Astrocyte (in vitro differentiated cells and primary cell): ENCODE measurements around the gene ZBTB7C. TPM values are rescaled to one million over a fixed set of nuclear protein-coding genes. Genes with fewer than 3 reads are reported as not detected.

Source experiments
- DNase-seq: peaks from one replicate; pipeline ENCODE4 v3.0.0-alpha.2; 2010; ENCODE audit warnings: low read depth
- FAIRE-seq: peaks from 2 replicates; lab custom pipeline; 2011; peaks lifted over from hg19 to GRCh38; lab: Jason Lieb, UNC
- H2AFZ ChIP-seq: 2 replicates; pipeline ENCODE4 v1.6.0; 2012; ENCODE audit warnings: low read depth, low read length, inconsistent platforms
- H3K27ac ChIP-seq: 2 replicates; pipeline ENCODE4 v1.5.1; 2011; ENCODE audit warnings: low read depth, low read length, inconsistent platforms
- H3K27me3 ChIP-seq: 2 replicates; pipeline ENCODE4 v1.6.0; 2011; ENCODE audit warnings: low read length, inconsistent platforms; ENCODE audit not compliant: insufficient read depth
- H3K36me3 ChIP-seq: 2 replicates; pipeline ENCODE4 v1.5.1; 2011; ENCODE audit warnings: low read length, inconsistent platforms; ENCODE audit not compliant: insufficient read depth
- H3K4me1 ChIP-seq: 2 replicates; pipeline ENCODE4 v1.5.1; 2011; ENCODE audit warnings: low read length, inconsistent platforms; ENCODE audit not compliant: insufficient read depth
- H3K4me2 ChIP-seq: 2 replicates; pipeline ENCODE4 v1.6.0; 2012; ENCODE audit warnings: low read length, inconsistent platforms
- H3K4me3 ChIP-seq: 2 replicates; pipeline ENCODE4 v1.5.1; 2011; ENCODE audit warnings: low read depth, mild to moderate bottlenecking, low read length, inconsistent platforms; ENCODE audit not compliant: insufficient read depth
- H3K79me2 ChIP-seq: 2 replicates; pipeline ENCODE4 v1.6.0; 2012; ENCODE audit warnings: mild to moderate bottlenecking, low read length, inconsistent platforms; ENCODE audit not compliant: insufficient read depth
- H3K9ac ChIP-seq: 2 replicates; pipeline ENCODE4 v1.6.0; 2012; ENCODE audit warnings: mild to moderate bottlenecking, low read length, inconsistent platforms
- H3K9me3 ChIP-seq: 2 replicates; pipeline ENCODE4 v1.5.1; 2012; ENCODE audit warnings: low read depth, mild to moderate bottlenecking, low read length, inconsistent platforms; ENCODE audit not compliant: insufficient read depth
- H4K20me1 ChIP-seq: 2 replicates; pipeline ENCODE4 v1.6.0; 2012; ENCODE audit warnings: low read length, inconsistent platforms; ENCODE audit not compliant: insufficient read depth
- H3K27ac Mint-ChIP-seq: one replicate; pipeline ENCODE4 v1.8.0; 2021; ENCODE audit warnings: mild to moderate bottlenecking, mixed read lengths; ENCODE audit not compliant: unreplicated experiment
- H3K27me3 Mint-ChIP-seq: one replicate; pipeline ENCODE4 v1.8.0; 2021; ENCODE audit warnings: low read depth, mixed read lengths; ENCODE audit not compliant: unreplicated experiment
- H3K36me3 Mint-ChIP-seq: one replicate; pipeline ENCODE4 v1.8.0; 2021; ENCODE audit warnings: low read depth, mixed read lengths; ENCODE audit not compliant: unreplicated experiment
- H3K4me1 Mint-ChIP-seq: one replicate; pipeline ENCODE4 v1.8.0; 2021; ENCODE audit warnings: low read depth, mixed read lengths; ENCODE audit not compliant: unreplicated experiment
- H3K4me3 Mint-ChIP-seq: one replicate; pipeline ENCODE4 v1.8.0; 2021; ENCODE audit warnings: mild to moderate bottlenecking, moderate library complexity, mixed read lengths; ENCODE audit not compliant: unreplicated experiment
- H3K9me3 Mint-ChIP-seq: one replicate; pipeline ENCODE4 v1.8.0; 2021; ENCODE audit warnings: mild to moderate bottlenecking, mixed read lengths; ENCODE audit not compliant: unreplicated experiment
- CTCF ChIP-seq: IDR thresholded peaks from 2 replicates; pipeline ENCODE4 v1.5.1; 2011; ENCODE audit warnings: low read depth, mild to moderate bottlenecking, inconsistent platforms, low read length, moderate library complexity; ENCODE audit not compliant: insufficient read depth
- EZH2 ChIP-seq: IDR thresholded peaks from 2 replicates; pipeline ENCODE4 v1.6.1; 2012; ENCODE audit warnings: mild to moderate bottlenecking, low read length, inconsistent platforms; ENCODE audit not compliant: insufficient read depth
- total RNA-seq: library from RNA; stranded (reverse); gene quantifications from 2 replicates; pipeline ENCODE4 v1.2.1, GENCODE V29; 2021

The ZBTB7C gene
- total RNA-seq, 1 donor from 2014 or later, result 1.0 TPM

- Histone ChIP-seq H3K9me3 (no peaks in the 10 kb centered on the region), H3K27ac (peak overlapping the region; percentile 63), H3K79me2 (no peaks in the 10 kb centered on the region), H3K4me3 (no peak overlapping the region), H3K27me3 (no peaks in the 10 kb centered on the region), H3K36me3 (no peaks in the 10 kb centered on the region), H3K4me1 (peaks cover 23% of the 10 kb centered on the region), H4K20me1 (no peaks in the 10 kb centered on the region), H3K4me2 (peak overlapping the region; percentile 38), H2AFZ (no peak overlapping the region), H3K9ac (peak overlapping the region; percentile 68)
- Mint-ChIP-seq H3K27ac (peak overlapping the region; percentile 47), H3K36me3 (no peaks in the 10 kb centered on the region), H3K9me3 (no peaks in the 10 kb centered on the region), H3K4me1 (peaks cover 9% of the 10 kb centered on the region), H3K4me3 (no peak overlapping the region), H3K27me3 (peaks cover 6% of the 10 kb centered on the region)
- TF ChIP-seq EZH2, result no peak
- TF ChIP-seq CTCF, result no peak
- DNase-seq (peak; percentile 32), FAIRE-seq (no peak)
Observed at GRCh38 chr18:48003426-48004349, 405.5 kb downstream of the ZBTB7C start.

- no peak overlapping the region for H2AFZ ChIP-seq
- H3K79me2 ChIP-seq, result no peaks in the 10 kb centered on the region
- H3K4me2 ChIP-seq, result peak overlapping the region; percentile 38
- TF ChIP-seq CTCF (no peak), EZH2 (no peak)
- H3K9me3 ChIP-seq, result no peaks in the 10 kb centered on the region
- no peaks in the 10 kb centered on the region for H4K20me1 ChIP-seq
- H3K36me3 Mint-ChIP-seq, result no peaks in the 10 kb centered on the region
- H3K27ac ChIP-seq, result peak overlapping the region; percentile 63
- H3K9me3 Mint-ChIP-seq, result no peaks in the 10 kb centered on the region
- DNase-seq, result peak; percentile 68
- H3K36me3 ChIP-seq, result no peaks in the 10 kb centered on the region
- H3K27me3 Mint-ChIP-seq, result peaks cover 6% of the 10 kb centered on the region
- no peak overlapping the region for H3K4me3 Mint-ChIP-seq
- FAIRE-seq, result no peak
- peak overlapping the region; percentile 68 for H3K9ac ChIP-seq
- peaks cover 9% of the 10 kb centered on the region for H3K4me1 Mint-ChIP-seq
- no peak overlapping the region for H3K4me3 ChIP-seq
- no peaks in the 10 kb centered on the region for H3K27me3 ChIP-seq
- no peak overlapping the region for H3K27ac Mint-ChIP-seq
- H3K4me1 ChIP-seq, result peaks cover 22% of the 10 kb centered on the region
Observed at GRCh38 chr18:48002933-48003365, 406.2 kb downstream of the ZBTB7C start.

GRCh38 chr18:48000701-48001100 is 408.5 kb downstream of the ZBTB7C start:
- Histone ChIP-seq H3K9ac (no peak overlapping the region), H3K4me2 (no peak overlapping the region), H4K20me1 (no peaks in the 10 kb centered on the region), H3K79me2 (no peaks in the 10 kb centered on the region), H3K36me3 (no peaks in the 10 kb centered on the region), H3K27me3 (no peaks in the 10 kb centered on the region), H2AFZ (no peak overlapping the region), H3K27ac (no peak overlapping the region), H3K4me3 (no peak overlapping the region), H3K9me3 (no peaks in the 10 kb centered on the region), H3K4me1 (peaks cover 18% of the 10 kb centered on the region)
- Mint-ChIP-seq H3K27ac (no peak overlapping the region), H3K27me3 (peaks cover 3% of the 10 kb centered on the region), H3K36me3 (peaks cover 2% of the 10 kb centered on the region), H3K4me1 (peaks cover 9% of the 10 kb centered on the region), H3K4me3 (no peak overlapping the region), H3K9me3 (peaks cover 7% of the 10 kb centered on the region)
- DNase-seq, result no peak
- TF ChIP-seq CTCF, result no peak
- FAIRE-seq, result no peak
